HPDE6-E6E7 (cell line): Measurements from ENCODE around the gene SMARCC2.
"Not testable (repeated sequence)": the region's sequence is repeated elsewhere in the genome, so short reads cannot be mapped to it uniquely, and the experiment has no call there.

Experiments used
- DNase-seq: peaks from one replicate; pipeline ENCODE4 v3.0.0; 2011; ENCODE audit warnings: missing footprints; ENCODE audit errors: extremely low spot score

The SMARCC2 gene

DNA sequence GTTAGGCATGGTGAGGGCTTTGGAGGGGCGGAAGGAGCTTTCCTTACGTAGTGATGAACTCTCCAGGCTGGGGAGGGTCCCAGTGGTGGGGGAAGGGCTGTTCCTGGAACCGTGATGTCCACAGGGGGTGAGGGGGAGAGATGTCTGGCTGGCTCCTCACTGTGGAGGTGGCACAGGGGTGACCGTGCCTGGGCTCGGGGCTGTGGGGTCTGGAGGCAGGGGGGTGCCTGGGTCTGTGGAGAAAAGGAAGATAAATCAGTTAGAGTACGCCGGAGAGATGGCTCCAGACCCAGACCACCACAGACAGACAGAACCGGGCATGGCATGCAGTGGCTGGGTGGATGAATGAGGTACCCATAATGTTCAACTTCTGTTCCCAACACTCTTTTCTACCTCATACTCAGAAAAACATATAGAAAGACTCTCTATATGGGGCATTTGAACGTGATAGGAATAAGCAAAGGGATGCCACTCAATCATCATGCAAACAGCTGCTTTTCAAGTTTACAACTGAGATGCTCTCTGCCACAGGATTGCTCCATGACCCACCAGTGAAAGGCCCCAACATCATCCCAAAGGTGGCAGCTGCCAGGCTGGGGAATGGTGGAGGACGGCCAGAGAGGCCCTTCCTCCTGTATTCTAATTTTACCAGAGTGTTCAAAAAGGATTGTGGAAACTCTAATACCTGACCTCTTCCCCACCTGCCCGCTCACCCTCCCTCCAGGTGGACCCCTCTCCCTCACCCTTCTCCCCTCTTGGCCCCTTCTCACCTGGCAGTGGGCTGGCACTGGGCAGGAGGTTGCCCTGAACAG, 25.5 kb downstream of the SMARCC2 start:
- DNase-seq = no peak

DNA sequence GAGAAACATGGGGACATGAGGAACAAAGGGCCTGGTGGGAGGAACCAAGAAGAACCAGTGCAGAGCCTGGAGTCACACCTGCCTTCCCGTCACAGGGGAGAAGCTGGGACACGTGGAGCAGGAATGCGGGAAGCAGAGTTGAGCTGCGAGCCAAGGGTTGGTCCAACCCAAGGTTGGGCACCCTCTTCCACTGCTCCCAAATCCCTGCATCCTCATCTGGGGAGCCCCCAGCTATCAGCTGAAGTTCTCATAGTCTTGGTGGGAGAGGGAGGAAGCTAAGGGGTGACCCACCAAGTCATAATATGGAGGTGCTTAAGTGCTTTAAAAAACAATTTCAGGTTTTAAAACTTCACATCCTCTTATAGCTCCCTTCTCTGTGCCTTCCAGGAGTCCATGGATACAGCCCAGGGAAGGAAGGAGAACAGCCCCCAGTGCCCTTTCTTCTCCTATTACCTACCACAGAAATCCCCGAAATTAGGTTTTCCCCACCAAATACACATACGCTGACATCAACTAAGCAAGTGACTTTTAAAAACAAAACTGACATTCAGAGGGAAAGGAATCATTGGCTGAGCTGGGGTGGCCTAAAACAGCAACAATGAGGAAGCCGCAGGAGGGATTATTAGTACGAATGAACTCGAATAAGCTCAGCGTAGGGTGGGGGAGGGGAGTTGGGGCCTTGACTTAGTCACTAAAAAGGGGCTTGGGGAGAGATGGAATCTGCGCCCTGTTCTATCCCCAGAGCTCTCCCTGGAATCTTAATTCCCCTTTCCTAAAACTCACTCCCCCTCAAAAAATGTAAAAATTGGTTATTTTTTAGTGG, 26.6 kb downstream of the SMARCC2 start:
- DNase-seq = no peak

DNA sequence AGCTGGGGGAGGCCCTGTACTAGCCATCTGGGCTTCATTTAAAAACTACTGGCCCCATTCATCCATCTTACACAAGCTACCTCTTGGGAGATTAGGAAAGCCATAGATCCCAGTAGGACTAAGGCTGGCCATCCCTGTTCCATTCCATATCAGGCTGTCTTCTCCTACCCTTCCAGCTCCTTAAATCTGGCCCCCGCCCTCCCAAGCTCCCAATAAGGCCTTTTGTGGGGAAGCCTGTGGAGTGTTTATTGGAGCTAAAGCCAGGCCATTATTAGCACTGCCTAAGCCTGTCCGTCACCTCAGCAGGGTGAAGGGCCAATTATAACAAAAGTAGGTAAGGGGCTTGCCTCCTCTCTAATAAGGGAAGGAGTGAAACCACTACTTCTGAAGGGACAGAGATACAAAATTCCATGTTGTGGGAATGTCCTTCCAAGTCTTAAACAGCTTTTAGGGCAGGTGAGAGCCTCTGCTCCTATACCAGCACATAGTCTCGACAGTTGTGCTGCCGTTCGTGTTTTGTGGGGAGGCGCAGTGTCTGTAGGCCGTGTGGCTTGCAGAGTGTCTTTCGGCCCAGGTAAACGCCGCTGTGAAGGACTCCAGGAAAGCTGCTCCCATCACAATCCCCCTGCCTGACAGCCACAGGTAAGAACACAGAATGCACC, 27.5 kb downstream of the SMARCC2 start:
- no peak for DNase-seq

DNA sequence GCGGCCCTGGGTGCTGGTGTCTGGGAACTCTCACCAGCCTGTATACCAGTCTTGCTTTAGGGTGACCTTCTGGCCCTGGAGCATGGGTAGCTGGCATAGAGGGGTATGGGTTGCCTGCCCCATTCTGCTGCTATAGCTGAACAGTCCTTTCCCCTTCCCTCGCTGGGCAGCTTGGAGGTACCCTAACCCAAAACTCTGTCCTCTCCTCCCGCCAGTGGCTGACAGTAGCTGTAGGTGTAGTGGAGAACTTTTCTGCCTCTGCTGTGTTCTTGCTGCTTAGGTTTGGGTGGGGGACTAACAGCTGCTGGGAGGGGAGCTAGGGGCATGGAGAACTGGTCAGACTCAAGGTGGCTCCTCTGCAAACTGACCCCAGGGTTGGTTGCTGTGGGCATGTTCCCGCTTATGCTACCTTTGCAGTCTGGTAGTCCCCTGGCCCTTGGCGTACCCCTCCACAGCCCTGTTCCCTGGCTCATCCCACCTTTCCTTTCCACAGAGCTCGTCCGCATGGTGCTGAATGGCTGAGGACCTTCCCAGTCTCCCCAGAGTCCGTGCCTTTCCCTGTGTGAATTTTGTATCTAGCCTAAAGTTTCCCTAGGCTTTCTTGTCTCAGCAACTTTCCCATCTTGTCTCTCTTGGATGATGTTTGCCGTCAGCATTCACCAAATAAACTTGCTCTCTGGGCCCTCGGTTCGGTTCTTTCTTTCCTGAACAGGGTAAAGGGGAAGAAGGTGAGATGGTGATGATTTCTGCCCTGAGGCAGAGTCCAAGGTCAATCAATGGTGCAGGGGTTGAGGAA, 28.2 kb downstream of the SMARCC2 start:
- DNase-seq = no peak

GRCh38 chr12:56160193-56160763, 29.0 kb downstream of the SMARCC2 start:
- DNase-seq = no peak

DNA sequence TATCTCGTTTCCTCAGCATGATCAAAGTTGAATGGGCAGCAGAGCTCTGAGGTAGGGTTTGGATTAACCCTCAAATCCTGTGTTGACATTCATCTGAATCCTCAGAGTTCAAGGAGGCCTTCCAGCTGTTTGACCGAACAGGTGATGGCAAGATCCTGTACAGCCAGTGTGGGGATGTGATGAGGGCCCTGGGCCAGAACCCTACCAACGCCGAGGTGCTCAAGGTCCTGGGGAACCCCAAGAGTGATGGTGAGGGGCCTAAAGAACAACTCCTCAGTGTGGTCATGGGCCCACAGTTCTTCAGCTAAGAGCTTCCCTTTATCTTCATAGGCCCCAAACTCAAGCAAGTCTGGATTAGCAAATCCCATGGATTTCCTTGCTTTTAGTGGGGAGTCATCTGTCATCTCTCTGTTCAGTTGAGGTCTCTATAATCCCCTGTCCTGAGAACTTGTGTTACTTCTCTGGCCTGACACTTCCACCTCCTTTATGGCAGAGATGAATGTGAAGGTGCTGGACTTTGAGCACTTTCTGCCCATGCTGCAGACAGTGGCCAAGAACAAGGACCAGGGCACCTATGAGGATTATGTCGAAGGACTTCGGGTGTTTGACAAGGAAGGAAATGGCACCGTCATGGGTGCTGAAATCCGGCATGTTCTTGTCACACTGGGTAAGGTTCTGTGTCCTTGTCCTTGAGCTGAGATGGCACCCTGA, 29.6 kb downstream of the SMARCC2 start:
- no peak for DNase-seq

- DNase-seq = peak; percentile 44
These were observed 30.3 kb downstream of the SMARCC2 start for GRCh38 chr12:56158926-56159461.

- peak; percentile 93 for DNase-seq
These were observed 31.0 kb downstream of the SMARCC2 start, which contains the start of gene MYL6 for GRCh38 chr12:56158029-56158925. TSS of gene MYL6 (plus strand) at chr12:56158359. CDS start at chr12:56158402, 43 bp downstream.

DNA sequence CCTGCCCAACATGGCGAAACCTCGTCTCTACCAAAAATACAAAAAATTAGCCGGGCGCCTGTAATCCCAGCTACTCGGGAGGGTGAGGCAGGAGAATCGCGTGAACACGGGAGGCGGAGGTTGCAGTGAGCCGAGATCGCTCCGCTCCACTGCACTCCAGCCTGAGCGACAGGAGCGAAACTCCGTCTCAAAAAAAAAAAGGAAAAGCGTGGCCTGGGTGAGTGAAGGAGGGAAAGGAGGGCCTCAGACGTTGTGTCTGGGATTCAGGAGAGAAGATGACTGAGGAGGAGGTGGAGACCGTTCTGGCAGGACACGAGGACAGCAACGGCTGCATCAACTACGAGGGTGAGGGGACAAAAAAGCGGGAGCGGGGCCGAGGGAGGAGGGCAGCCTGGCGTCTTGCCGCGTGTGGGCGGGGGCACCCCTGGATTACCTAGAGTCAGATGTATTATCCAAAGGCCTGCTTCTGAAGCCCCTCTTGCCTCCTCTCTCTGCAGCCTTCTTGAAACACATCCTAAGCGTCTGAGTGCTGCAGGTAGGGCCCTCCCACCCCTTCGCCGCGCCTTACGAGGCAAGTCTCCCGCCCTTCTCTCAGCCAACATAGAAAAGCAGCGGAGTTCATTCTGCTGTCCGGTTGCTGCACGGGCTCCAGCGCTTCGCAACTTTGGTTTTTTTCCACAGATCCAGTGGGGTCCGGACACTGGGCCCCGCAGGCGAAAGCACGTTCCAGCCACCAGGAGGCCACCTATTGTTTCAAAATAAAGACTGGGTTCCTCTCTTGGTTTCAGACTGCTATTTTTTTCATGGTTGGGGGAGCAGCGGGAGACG, 31.9 kb downstream of the SMARCC2 start:
- peak; percentile 70 for DNase-seq

DNA sequence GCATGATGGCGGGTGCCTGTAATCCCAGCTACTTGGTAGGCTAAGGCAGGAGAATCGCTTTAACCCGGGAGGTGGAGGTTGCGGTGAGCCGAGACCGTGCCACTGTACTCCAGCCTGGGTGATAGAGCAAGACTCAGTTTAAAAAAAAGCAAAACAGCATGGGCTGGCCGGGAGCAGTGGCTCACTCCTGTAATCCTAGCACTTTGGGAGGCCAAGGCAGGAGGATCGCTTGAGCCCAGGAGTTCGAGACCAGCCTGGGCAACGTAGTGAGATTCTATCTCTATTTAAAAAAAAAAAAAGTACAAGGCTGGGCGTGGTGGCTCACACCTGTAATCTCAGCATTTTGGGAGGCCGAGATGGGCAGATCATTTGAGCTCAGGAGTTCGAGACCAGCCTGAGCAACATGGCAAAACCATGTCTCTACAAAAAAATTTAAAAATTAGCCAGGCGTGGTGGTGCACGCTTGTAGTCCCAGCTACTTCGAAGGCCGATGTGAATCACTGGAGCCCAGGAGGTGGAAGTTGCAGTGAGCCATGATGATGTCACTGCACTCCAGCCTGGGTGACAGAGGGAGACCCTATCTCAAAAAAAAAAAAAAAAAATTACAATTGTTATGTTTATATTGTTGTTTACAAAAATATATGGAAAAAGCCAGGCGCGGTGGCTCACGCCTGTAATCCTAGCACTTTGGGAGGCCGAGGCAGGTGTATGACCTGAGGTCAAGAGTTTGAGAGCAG, 32.7 kb downstream of the SMARCC2 start:
- DNase-seq = not testable (repeated sequence)

DNA sequence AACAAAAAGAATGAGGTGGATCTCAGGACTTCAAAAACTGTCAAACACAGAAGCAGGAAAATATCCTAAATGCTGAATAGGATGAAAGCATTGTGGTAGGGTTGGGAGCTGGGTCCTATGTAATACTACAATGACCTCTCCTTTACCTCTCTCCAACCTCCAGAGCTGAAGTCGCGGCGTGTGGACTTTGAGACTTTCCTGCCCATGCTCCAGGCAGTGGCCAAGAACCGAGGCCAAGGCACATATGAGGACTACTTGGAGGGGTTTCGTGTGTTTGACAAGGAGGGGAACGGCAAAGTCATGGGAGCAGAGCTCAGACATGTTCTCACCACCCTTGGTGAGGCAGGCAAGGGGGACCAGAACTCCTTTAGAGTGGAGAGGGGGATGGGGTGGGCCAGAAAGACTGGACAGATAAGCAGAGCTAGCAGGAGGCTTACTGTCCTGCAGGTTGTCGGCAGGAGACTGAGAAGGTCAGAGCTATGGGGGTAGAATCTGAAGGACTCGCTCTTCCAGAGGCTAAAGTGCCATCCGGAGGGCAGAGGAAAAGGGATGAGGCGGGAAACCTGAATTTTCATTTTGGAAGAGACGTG, 33.9 kb downstream of the SMARCC2 start:
- DNase-seq = no peak

DNA sequence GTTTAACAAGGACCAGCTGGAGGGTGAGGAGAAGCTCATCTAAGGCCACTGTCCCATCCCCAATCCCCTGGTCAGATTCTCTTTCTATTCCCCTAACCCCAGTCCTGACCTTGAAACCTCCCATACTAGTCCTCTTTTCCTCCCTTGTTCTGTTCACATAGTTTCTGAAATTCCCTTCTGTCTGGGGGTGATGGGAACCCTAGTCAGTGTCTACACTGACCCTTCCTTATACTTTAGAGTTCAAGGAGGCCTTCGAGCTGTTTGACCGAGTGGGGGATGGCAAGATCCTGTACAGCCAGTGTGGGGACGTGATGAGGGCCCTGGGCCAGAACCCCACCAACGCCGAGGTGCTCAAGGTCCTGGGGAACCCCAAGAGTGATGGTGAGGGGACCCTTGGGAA, 34.5 kb downstream of the SMARCC2 start:
- DNase-seq = no peak

- DNase-seq = no peak
These were observed 35.0 kb downstream of the SMARCC2 start for GRCh38 chr12:56154246-56154771.

DNA sequence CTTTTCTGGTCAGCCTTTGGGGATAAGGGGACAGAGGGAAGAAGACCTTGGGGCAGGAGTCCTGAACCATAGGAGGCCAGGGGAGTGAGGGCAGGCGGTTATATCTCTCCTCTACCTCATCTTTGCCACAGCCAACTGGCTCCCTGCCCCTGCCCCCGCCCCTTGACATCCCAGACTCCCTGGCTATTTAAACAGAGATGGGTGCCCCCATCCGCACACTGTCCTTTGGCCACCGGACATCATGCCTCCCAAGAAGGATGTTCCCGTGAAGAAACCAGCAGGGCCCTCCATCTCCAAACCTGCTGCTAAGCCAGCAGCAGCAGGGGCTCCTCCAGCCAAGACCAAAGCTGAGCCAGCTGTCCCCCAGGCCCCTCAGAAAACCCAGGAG, 35.6 kb downstream of the SMARCC2 start:
- DNase-seq = no peak

GRCh38 chr12:56152756-56153677, 36.3 kb downstream of the SMARCC2 start:
- DNase-seq = no peak
